GM21515 (cell line): Measurements from ENCODE around the gene DENND10.
"Not testable (repeated sequence)": the region's sequence is repeated elsewhere in the genome, so short reads cannot be mapped to it uniquely, and the experiment has no call there.

Experiments used
- ATAC-seq: cut with Tn5 transposase; IDR thresholded peaks from one replicate; pipeline ENCODE4 v1.9.1; 2021; ENCODE audit not compliant: unreplicated experiment

DENND10 gene

GRCh38 chr10:119098576-119098975 lies 5.3 kb upstream of the DENND10 start:
- ATAC-seq: no peak

DNA sequence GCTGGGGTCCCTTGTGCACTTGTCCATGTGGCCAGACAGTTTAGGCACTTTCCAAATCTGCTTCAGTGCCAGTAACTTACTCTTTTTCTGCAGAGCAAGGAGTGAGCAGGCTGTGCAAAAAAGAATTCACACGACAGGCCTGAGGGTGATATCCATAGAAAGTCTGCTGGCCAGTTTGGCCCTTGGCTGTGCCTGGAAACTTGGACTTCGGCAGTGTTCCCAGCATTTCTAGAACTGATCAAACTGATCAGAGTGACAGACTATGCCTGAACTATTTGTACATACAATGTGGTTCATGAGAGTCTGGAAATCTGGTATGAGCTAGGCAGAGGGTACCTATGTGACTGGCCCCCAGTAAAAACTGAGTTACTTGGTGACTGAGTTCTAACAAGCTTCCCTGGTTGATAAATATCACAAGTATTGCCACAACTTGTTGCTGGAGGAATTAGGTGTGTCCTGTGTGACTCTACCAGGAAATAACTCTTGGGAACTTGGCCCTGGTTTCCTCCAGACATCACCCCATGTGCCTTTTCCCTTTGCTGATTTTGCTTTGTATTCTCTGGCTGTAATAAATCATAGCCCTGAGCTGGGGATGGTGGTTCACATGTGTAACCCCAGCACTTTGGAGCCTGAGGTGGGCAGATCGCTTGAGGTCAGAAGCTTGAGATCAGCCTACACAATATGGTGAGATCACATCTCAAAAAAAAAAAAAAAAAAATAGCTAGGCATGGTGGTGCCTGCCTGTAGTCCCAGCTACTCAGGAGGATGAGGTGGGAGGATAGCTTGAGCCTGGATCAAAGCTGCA lies 3.3 kb upstream of the DENND10 start:
- ATAC-seq: no peak

DNA sequence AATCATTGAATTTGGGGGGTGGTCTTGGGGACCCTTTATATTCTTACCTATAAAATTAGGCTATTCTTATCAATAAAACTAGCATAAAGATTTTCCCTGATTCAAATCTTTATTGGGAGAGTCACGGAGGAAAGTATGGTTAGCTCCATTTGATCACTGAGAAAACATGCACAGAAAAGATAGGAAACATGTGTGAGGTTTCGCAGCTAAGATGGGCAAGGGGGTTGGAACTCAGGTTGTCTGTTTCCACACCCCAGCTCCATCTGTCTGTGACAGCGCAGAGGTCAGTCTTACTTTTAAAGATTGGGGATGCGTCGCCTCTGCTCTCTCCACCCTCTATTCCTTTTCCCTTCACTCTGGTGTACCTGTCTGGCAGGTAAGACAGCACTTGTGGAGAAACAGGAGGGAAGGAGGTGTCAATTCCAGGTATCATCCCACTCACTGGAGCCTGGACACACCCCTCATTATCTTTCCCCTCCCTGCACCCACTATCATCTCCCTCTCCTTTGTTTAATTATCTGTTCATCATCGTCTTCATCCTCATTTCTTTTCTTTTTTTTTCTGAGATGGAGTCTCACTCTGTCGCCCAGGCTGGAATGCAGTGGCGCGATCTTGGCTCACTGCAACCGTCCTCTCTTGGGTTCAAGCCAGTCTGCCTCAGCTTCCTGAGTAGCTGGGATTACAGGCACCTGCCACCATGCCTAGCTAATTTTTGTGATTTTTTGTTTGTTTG lies 2.4 kb upstream of the DENND10 start:
- no peak for ATAC-seq

- ATAC-seq: no peak
These were observed 541 bp upstream of the DENND10 start for GRCh38 chr10:119103241-119103902.

DNA sequence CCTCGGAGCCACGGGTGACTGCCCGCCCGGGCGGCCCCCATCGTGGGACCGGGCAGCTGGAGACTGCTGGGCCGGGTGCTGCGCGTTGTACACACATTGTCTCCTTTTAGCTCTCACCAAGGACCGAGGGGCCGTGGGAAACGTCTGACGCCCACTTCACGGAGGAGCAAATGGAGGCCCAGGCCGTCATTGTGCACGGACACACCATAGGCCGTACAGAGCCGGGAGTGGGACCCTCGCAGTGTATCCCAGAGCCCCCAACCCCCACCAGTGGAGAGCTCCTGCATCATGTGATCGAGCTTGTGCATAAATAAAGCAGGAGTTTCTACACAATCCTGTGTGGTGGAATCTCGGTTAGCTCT lies 722 bp downstream of the DENND10 start:
- no peak for ATAC-seq

GRCh38 chr10:119105155-119105554 lies 1.2 kb downstream of the DENND10 start:
- no peak for ATAC-seq

DNA sequence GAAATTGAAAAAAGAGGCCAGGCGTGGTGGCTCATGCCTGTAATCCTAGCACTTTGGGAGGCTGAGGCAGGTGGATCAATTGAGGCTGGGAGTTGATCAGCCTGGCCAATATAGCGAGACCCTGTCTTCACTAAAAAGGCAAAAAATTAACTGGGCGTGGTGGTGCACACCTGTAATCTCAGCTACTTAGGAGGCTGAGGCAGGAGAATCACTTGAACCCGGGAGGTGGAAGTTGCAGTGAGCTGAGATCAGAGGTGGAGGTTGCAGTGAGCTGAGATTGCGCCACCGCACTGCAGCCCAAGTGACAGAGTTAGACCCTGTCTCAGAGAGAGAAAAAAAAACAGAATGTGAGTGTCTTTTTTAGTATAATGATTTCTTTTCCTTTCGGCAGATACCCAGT lies 2.0 kb downstream of the DENND10 start:
- not testable (repeated sequence) for ATAC-seq

- not testable (repeated sequence) for ATAC-seq
These were observed 3.2 kb downstream of the DENND10 start for GRCh38 chr10:119107106-119107505.

GRCh38 chr10:119107771-119108170 lies 3.9 kb downstream of the DENND10 start:
- ATAC-seq: not testable (repeated sequence)

DNA sequence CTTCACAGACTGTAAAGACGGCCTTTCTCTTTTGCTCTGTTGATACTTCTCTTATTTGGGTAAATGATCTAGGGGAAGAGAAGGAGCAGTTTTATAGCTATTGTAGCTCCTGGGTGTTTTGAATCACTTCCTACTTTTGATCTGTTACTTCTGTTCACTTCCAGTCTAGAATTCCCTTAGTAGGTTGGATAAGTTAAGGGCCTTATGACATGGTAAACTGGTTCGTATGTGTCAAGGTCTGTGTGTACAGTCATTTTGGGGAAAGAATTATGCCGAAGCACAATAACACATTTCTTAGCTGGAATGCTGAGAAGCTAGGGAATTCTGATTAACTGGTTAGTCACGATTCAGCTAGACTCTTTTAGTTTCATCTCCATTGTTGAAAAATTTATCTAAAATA lies 8.1 kb downstream of the DENND10 start:
- ATAC-seq: no peak

GRCh38 chr10:119113751-119114732 lies 10.1 kb downstream of the DENND10 start:
- no peak for ATAC-seq

GRCh38 chr10:119115926-119116325 lies 12.0 kb downstream of the DENND10 start:
- ATAC-seq: no peak

GRCh38 chr10:119116326-119116951 lies 12.5 kb downstream of the DENND10 start:
- no peak for ATAC-seq

- ATAC-seq: no peak
These were observed 14.3 kb downstream of the DENND10 start for GRCh38 chr10:119118231-119118630.

DNA sequence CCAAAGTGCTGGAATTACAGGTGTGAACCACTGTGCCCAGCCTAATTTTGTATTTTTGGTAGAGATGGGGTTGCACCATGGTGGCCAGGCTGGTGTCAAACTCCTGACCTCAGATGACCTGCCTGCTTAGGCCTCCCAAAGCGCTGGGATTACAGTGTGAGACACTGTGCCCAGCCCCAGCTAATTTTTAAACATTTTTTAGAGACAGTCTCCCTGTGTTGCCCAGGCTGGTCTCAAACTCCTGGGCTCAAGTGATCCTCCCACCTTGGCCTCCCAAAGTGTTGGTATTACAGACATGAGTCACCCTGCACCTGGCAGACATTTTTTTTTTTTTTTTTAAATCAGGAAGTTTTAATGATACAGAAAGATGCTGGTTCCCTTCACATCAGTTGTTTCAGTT lies 15.5 kb downstream of the DENND10 start:
- no peak for ATAC-seq

DNA sequence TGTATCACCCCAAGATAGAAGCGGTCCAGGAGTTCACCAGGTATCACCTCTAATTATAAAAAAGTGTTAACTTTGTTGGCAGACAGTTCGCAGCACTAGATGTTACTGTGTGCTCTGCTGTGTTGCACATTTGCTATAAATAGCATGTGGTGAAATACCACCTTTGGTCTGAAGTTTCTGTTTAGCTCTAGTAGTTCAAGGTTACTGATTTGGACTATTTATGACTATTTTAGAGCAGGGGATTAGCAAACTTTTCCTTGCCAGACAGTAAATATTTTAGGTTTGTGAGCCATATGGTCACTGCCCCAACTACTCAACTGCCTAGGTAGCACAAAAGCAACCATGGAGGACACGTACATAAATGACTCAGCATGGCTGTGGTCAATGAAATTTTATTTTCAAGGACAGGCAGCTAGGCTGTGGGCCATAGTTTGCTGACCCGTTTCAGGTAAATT lies 16.5 kb downstream of the DENND10 start:
- peak; percentile 80 for ATAC-seq

GRCh38 chr10:119120875-119121274 lies 17.0 kb downstream of the DENND10 start:
- ATAC-seq: no peak

DNA sequence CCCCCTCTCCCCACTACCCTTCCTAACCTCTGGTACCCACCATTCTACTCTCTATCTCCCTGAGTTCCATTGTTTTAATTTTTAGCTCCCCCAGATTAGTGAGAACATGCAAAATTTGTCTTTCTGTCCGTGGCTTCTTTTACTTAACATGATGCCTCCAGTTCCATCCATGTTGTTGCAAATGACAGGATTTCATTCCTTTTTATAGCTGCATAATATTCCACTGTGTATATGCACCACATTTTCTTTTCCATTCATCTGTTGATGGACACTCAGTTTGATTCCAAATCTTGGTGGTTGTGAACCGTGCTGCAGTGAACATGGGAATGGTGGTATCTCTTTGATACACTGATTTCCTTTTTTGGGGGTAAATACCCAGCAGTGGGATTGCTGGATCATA lies 22.0 kb downstream of the DENND10 start:
- no peak for ATAC-seq

- no peak for ATAC-seq
These were observed 25.8 kb downstream of the DENND10 start for GRCh38 chr10:119129721-119130120.
